Lower leg skin (tissue), 3 donors: ENCODE measurements around the gene GTPBP6.

Source experiments
- CTCF ChIP-seq, 3 donors: fragments of 450-650 bp; IDR thresholded peaks; one replicate each; pipeline ENCODE4 v1.5.1; 2016; ENCODE audit warnings: antibody characterized with exemption in 3 of 3, mild to moderate bottlenecking in 3 of 3, moderate library complexity in 2 of 3
- POLR2A ChIP-seq, 2 donors: fragments of 450-650 bp; IDR thresholded peaks; one replicate each; pipeline ENCODE4 v1.6.1; 2016 to 2017; ENCODE audit warnings: antibody characterized with exemption in 2 of 2, mild to moderate bottlenecking in 1 of 2, moderate library complexity in 1 of 2

GRCh38 chrX:353566-354535 lies 35.3 kb upstream of the GTPBP6 start:
- no peak for TF ChIP-seq CTCF (IDR thresholded peaks at IDR 0.05)
- no peak for TF ChIP-seq POLR2A (IDR thresholded peaks at IDR 0.05)
